Right lobe of liver (tissue), 6 donors: Measurements from ENCODE around the gene FGA. TPM values are rescaled to one million over a fixed set of nuclear protein-coding genes. Genes with fewer than 3 reads are reported as not detected.

Source experiments
- ATAC-seq, 4 donors: fragments of 200-7000 bp; cut with Tn5 transposase; one replicate each; pipeline ENCODE4 v1.9.1; 2020; ENCODE audit warnings: mild to moderate bottlenecking in 4 of 4, moderate library complexity in 4 of 4
- DNase-seq, 3 donors: peaks; one replicate each; pipeline ENCODE4 v3.0.0-alpha.2; 2020
- H3K27ac ChIP-seq, 3 donors: fragments of 200-600 bp; one replicate each; pipeline ENCODE4 v1.8.0; 2022
- H3K27me3 ChIP-seq, 2 donors: fragments of 200-600 bp; one replicate each; pipeline ENCODE4 v1.8.0; 2022
- H3K36me3 ChIP-seq, 4 donors: fragments of 200-600 bp; sonication (generic) in 1 of 4; one replicate each; pipeline versions ENCODE4 v1.5.1 to v1.8.0; 2017 to 2022; ENCODE audit warnings: control low read depth in 1 of 4
- H3K4me1 ChIP-seq, 4 donors: fragments of 200-600 bp; sonication (generic) in 1 of 4; one replicate each; pipeline versions ENCODE4 v1.5.1 to v1.8.0; 2017 to 2022; ENCODE audit warnings: control low read depth in 1 of 4
- H3K4me3 ChIP-seq, 3 donors: fragments of 200-600 bp; one replicate each; pipeline ENCODE4 v1.8.0; 2022
- H3K9me3 ChIP-seq, 4 donors: fragments of 200-600 bp; sonication (generic) in 1 of 4; one replicate each; pipeline versions ENCODE4 v1.5.1 to v1.8.0; 2017 to 2022; ENCODE audit warnings: control low read depth in 1 of 4
- CTCF ChIP-seq, 4 donors: fragments of 200-600 bp in 3 of 4; fragments of 450-650 bp in 1 of 4; IDR thresholded peaks; one replicate each; pipeline versions ENCODE4 v1.5.1 to v1.8.0; 2016 to 2022; ENCODE audit warnings: antibody characterized with exemption in 4 of 4, mild to moderate bottlenecking in 2 of 4
- POLR2A ChIP-seq: fragments of 450-650 bp; IDR thresholded peaks from one replicate; pipeline ENCODE4 v1.6.1; 2017; ENCODE audit warnings: antibody characterized with exemption, mild to moderate bottlenecking
- WGBS: methylation state at CpG from one replicate; pipeline ENCODE4 v1.1.6; 2018; ENCODE audit warnings: low coverage, low lambda C conversion rate; ENCODE audit not compliant: insufficient coverage; ENCODE audit errors: missing lambda C conversion rate; 5-methylcytosine and 5-hydroxymethylcytosine counted together
- intact Hi-C, 2 donors: fragments of 100-400 bp; cut with DNase I; formaldehyde crosslinking; loops; one replicate each; pipeline versions ENCODE4 v1.11.2 to v1.14.1; 2022
- total RNA-seq, 6 experiments: library from RNA; depleted of rRNA in 2 of 6; stranded (reverse); fragments of >200 nt in 2 of 6; fragmentation: NEBNext Ultra II Directional in 3 of 6; extraction: Animal tissue kit (Norgen Biotek cat#: 25700) in 3 of 6; gene quantifications; one replicate each; pipeline versions ENCODE4 v1.1.0 to v1.2.4, GENCODE V29; 2016 to 2023
- donor health status: DM: no; HTN: yes; CAD: no.
- donor health status: DM: no; HTN: no; CAD: no.
- donor health status: DM: no; HTN: no; CAD: no.
- donor health status: DM: no; HTN: yes; CAD: no.
- donor health status: DM: no; HTN: yes; CAD: no.

The FGA gene
- total RNA-seq, 6 experiments from 2014 or later = 8,384 to 20,319 (median 15,496) TPM

GRCh38 chr4:154616287-154616686, 25.7 kb upstream of the FGA start:
- H3K9me3 ChIP-seq = no peaks in the 10 kb centered on the region
- intact Hi-C loops = loop anchor here in 1 of 2 donors (5.0 kb wide), 1 partner anchor 54 kb away; the partner anchor contains the start of gene FGB
- no peaks in the 10 kb centered on the region for H3K27me3 ChIP-seq
- TF ChIP-seq CTCF (IDR thresholded peaks at IDR 0.05) = no peak
- no peak for TF ChIP-seq POLR2A
- ATAC-seq (no peak), DNase-seq (no peak)
- peaks cover 0 to 57% (median 24%) of the 10 kb centered on the region in 4 donors for H3K4me1 ChIP-seq
- WGBS = 25% methylated on average over 4 of the region's 4 CpGs
- H3K36me3 ChIP-seq = peaks cover 0 to 3% (median 0%) of the 10 kb centered on the region in 4 donors
- H3K27ac ChIP-seq = peak overlapping the region; percentile 72 to 94 (median 75)
- H3K4me3 ChIP-seq = no peak overlapping the region

- Histone ChIP-seq H3K9me3 (no peaks in the 10 kb centered on the region), H3K27me3 (no peaks in the 10 kb centered on the region), H3K27ac (peak overlapping the region; percentile 56 to 94 (median 75)), H3K36me3 (peaks cover 6 to 14% (median 9%) of the 10 kb centered on the region in 4 donors), H3K4me3 (peak overlapping the region in 2 of 3 donors; percentile 2 to 7), H3K4me1 (peaks cover 0 to 55% (median 23%) of the 10 kb centered on the region in 4 donors)
- ATAC-seq = peak in 3 of 4 donors; percentile 9 to 16 (median 9)
- DNase-seq = no peak
- TF ChIP-seq CTCF (IDR thresholded peaks at IDR 0.05) (no peak), POLR2A (no peak)
- intact Hi-C loops = loop anchor here in 1 of 2 donors (5.0 kb wide), 1 partner anchor 53 kb away; the partner anchor contains the start of gene FGB
- 33% methylated on average over 1 of the region's 1 CpG for WGBS
These were observed 24.7 kb upstream of the FGA start for GRCh38 chr4:154615211-154615610.

GRCh38 chr4:154614306-154614705, 23.8 kb upstream of the FGA start:
- Histone ChIP-seq H3K36me3 (peaks cover 11 to 23% (median 15%) of the 10 kb centered on the region in 4 donors), H3K27me3 (no peaks in the 10 kb centered on the region), H3K27ac (peak overlapping the region; percentile 56 to 94 (median 75)), H3K9me3 (no peaks in the 10 kb centered on the region), H3K4me1 (peaks cover 0 to 45% (median 19%) of the 10 kb centered on the region in 4 donors), H3K4me3 (peak overlapping the region in 1 of 3 donors; percentile 2)
- intact Hi-C loops = loop anchor here in 1 of 2 donors (5.0 kb wide), 1 partner anchor 47 kb away; no protein-coding TSS in a partner anchor
- DNase-seq = no peak
- TF ChIP-seq POLR2A = no peak
- no peak for TF ChIP-seq CTCF (IDR thresholded peaks at IDR 0.05)
- ATAC-seq = no peak

- Histone ChIP-seq H3K36me3 (peaks cover 11 to 38% (median 25%) of the 10 kb centered on the region in 4 donors), H3K27me3 (no peaks in the 10 kb centered on the region), H3K27ac (peak within 1 kb of the TSS; percentile 62 to 94 (median 71)), H3K9me3 (no peaks in the 10 kb centered on the region), H3K4me3 (peak within 1 kb of the TSS; percentile 28 to 67 (median 66)), H3K4me1 (peaks cover 0 to 40% (median 15%) of the 10 kb centered on the region in 4 donors)
- 28% methylated on average over 7 of the region's 7 CpGs for WGBS
- peak; percentile 48 to 91 (median 72) for ATAC-seq
- peak; percentile 77 to 93 (median 90) for DNase-seq
- intact Hi-C loops = loop anchor here in 1 of 2 donors (5.0 kb wide), 1 partner anchor 45 kb away; no protein-coding TSS in a partner anchor
- no peak for TF ChIP-seq CTCF (IDR thresholded peaks at IDR 0.05)
- TF ChIP-seq POLR2A = peak; percentile 98
These were observed 22.2 kb upstream of the FGA start, which contains the start of gene FGG for GRCh38 chr4:154612472-154613414. Gene FGG (minus strand): TSS chr4:154612656. CDS start chr4:154612609, 47 bp downstream.
